DND-41 (cell line): Measurements from ENCODE around the gene FUBP1.

Experiments used
- ATAC-seq: fragments of 200-7000 bp; cut with Tn5 transposase; 3 replicates; pipeline ENCODE4 v1.9.1; 2021; ENCODE audit warnings: low read depth; ENCODE audit not compliant: insufficient read depth
- DNase-seq: peaks from one replicate; pipeline ENCODE4 v3.0.0-alpha.2; 2020
- H2AFZ ChIP-seq: 2 replicates; pipeline ENCODE4 v1.6.0; 2012; ENCODE audit warnings: low read depth, low read length
- H3K27ac ChIP-seq: 2 replicates; pipeline ENCODE4 v1.5.1; 2012; ENCODE audit warnings: low read length, inconsistent platforms
- H3K27me3 ChIP-seq: fragments of 200-600 bp; sonication (generic); 2 replicates; pipeline ENCODE4 v1.6.0; 2012; ENCODE audit warnings: low read length, mild to moderate bottlenecking, inconsistent platforms; ENCODE audit not compliant: insufficient read depth, poor library complexity
- H3K36me3 ChIP-seq: 2 replicates; pipeline ENCODE4 v1.5.1; 2012; ENCODE audit warnings: low read length, inconsistent platforms; ENCODE audit not compliant: insufficient read depth
- H3K4me1 ChIP-seq: 2 replicates; pipeline ENCODE4 v1.5.1; 2012; ENCODE audit warnings: mild to moderate bottlenecking, low read length; ENCODE audit not compliant: insufficient read depth
- H3K4me2 ChIP-seq: 2 replicates; pipeline ENCODE4 v1.6.0; 2012; ENCODE audit warnings: mild to moderate bottlenecking, moderate library complexity, low read length, inconsistent platforms; ENCODE audit not compliant: insufficient read depth
- H3K4me3 ChIP-seq, 2 experiments: fragments of 200-600 bp in 1 of 2; shearing (Covaris generic) in 1 of 2; 2 replicates each; pipeline ENCODE4 v1.5.1; 2012 to 2016; ENCODE audit warnings: inconsistent platforms in 2 of 2, low read length in 2 of 2, mild to moderate bottlenecking in 2 of 2, low read depth in 1 of 2, moderate library complexity in 1 of 2
- H3K79me2 ChIP-seq: 2 replicates; pipeline ENCODE4 v1.6.0; 2012; ENCODE audit warnings: low read length, inconsistent platforms; ENCODE audit not compliant: insufficient read depth
- H3K9ac ChIP-seq: 2 replicates; pipeline ENCODE4 v1.6.0; 2012; ENCODE audit warnings: low read depth, mild to moderate bottlenecking, inconsistent platforms, low read length, moderate library complexity
- H3K9me3 ChIP-seq: 2 replicates; pipeline ENCODE4 v1.5.1; 2012; ENCODE audit warnings: low read length, moderate library complexity, mild to moderate bottlenecking, inconsistent platforms; ENCODE audit not compliant: insufficient read depth, severe bottlenecking
- H4K20me1 ChIP-seq: 2 replicates; pipeline ENCODE4 v1.6.0; 2012; ENCODE audit warnings: low read length; ENCODE audit not compliant: insufficient read depth
- CTCF ChIP-seq: IDR thresholded peaks from 2 replicates; pipeline ENCODE4 v1.5.1; 2012; ENCODE audit warnings: borderline replicate concordance, low read length, moderate library complexity, mild to moderate bottlenecking; ENCODE audit not compliant: poor library complexity, severe bottlenecking; ENCODE audit errors: extremely low read depth
- EZH2 ChIP-seq: IDR thresholded peaks from 3 replicates; pipeline ENCODE4 v1.6.1; 2012; ENCODE audit warnings: borderline replicate concordance, low read depth, mild to moderate bottlenecking, moderate library complexity, low read length, inconsistent platforms; ENCODE audit not compliant: severe bottlenecking

FUBP1 gene

GRCh38 chr1:77958391-77958790 lies 20.5 kb downstream of the FUBP1 start:
- Histone ChIP-seq H2AFZ (no peak overlapping the region), H3K36me3 (peaks cover 100% of the 10 kb centered on the region), H3K9me3 (no peaks in the 10 kb centered on the region), H3K4me1 (no peaks in the 10 kb centered on the region), H4K20me1 (peaks cover 43% of the 10 kb centered on the region), H3K4me3 (no peak overlapping the region), H3K27me3 (no peaks in the 10 kb centered on the region), H3K27ac (no peak overlapping the region), H3K79me2 (peaks cover 84% of the 10 kb centered on the region), H3K9ac (no peak overlapping the region), H3K4me2 (no peak overlapping the region)
- TF ChIP-seq EZH2 (no peak), CTCF (no peak)
- DNase-seq, result no peak
- no peak for ATAC-seq

GRCh38 chr1:77956464-77956863 lies 22.4 kb downstream of the FUBP1 start:
- Histone ChIP-seq H3K4me1 (no peaks in the 10 kb centered on the region), H3K36me3 (peaks cover 97% of the 10 kb centered on the region), H3K4me2 (no peak overlapping the region), H3K9ac (no peak overlapping the region), H3K27me3 (no peaks in the 10 kb centered on the region), H4K20me1 (peaks cover 38% of the 10 kb centered on the region), H3K79me2 (peaks cover 78% of the 10 kb centered on the region), H3K4me3 (no peak overlapping the region), H3K27ac (no peak overlapping the region), H2AFZ (no peak overlapping the region), H3K9me3 (no peaks in the 10 kb centered on the region)
- TF ChIP-seq CTCF (no peak), EZH2 (no peak)
- ATAC-seq (no peak), DNase-seq (no peak)

GRCh38 chr1:77955709-77956108 lies 23.2 kb downstream of the FUBP1 start:
- Histone ChIP-seq H3K4me3 (no peak overlapping the region), H3K4me1 (no peaks in the 10 kb centered on the region), H3K27ac (no peak overlapping the region), H3K27me3 (no peaks in the 10 kb centered on the region), H3K9ac (no peak overlapping the region), H2AFZ (no peak overlapping the region), H3K9me3 (no peaks in the 10 kb centered on the region), H3K4me2 (no peak overlapping the region), H3K79me2 (peaks cover 77% of the 10 kb centered on the region), H3K36me3 (peaks cover 97% of the 10 kb centered on the region), H4K20me1 (peaks cover 35% of the 10 kb centered on the region)
- ATAC-seq, result no peak
- TF ChIP-seq CTCF (no peak), EZH2 (no peak)
- DNase-seq, result no peak

GRCh38 chr1:77954521-77954920 lies 24.4 kb downstream of the FUBP1 start:
- Histone ChIP-seq H3K9me3 (no peaks in the 10 kb centered on the region), H3K27me3 (no peaks in the 10 kb centered on the region), H3K4me3 (no peak overlapping the region), H3K79me2 (peaks cover 72% of the 10 kb centered on the region), H4K20me1 (peaks cover 26% of the 10 kb centered on the region; the same call in 1 of the 2 replicates), H3K9ac (no peak overlapping the region), H2AFZ (no peak overlapping the region), H3K4me2 (no peak overlapping the region), H3K27ac (no peak overlapping the region), H3K4me1 (no peaks in the 10 kb centered on the region), H3K36me3 (peaks cover 97% of the 10 kb centered on the region)
- ATAC-seq, result no peak
- no peak for DNase-seq
- TF ChIP-seq EZH2, result no peak
- no peak for TF ChIP-seq CTCF
